Astrocyte of the cerebellum (primary cell): ENCODE measurements around the gene TEX28.
"Not testable (repeated sequence)": the region's sequence is repeated elsewhere in the genome, so short reads cannot be mapped to it uniquely, and the experiment has no call there.

Experiments used
- DNase-seq: peaks from one replicate; pipeline ENCODE4 v3.0.0-alpha.2; 2011; ENCODE audit warnings: low read depth
- H3K4me3 ChIP-seq: 2 replicates; pipeline ENCODE4 v1.5.1; 2011; ENCODE audit warnings: mild to moderate bottlenecking, low read depth, low read length, moderate library complexity
- CTCF ChIP-seq: IDR thresholded peaks from 2 replicates; pipeline ENCODE4 v1.5.1; 2012; ENCODE audit warnings: low read length, low read depth, moderate library complexity, mild to moderate bottlenecking; ENCODE audit errors: missing control alignments
- in situ Hi-C: cut with HindIII; loops from 2 replicates; pipeline ENCODE4 v1.10.0; 2017; ENCODE audit warnings: low sequenced_read_pairs

The TEX28 gene

GRCh38 chrX:154295664-154296310 lies 863 bp upstream of the TEX28 start, which contains the start of gene TKTL1:
TSS of gene TKTL1 (plus strand) at chrX:154295795. CDS start at chrX:154295860, 65 bp downstream.
- DNase-seq, result no peak
- no peak for TF ChIP-seq CTCF
- in situ Hi-C loops, result no loop called here
- no peak within 1 kb of the TSS for H3K4me3 ChIP-seq

GRCh38 chrX:154286406-154286805 lies 8.5 kb downstream of the TEX28 start:
- DNase-seq, in situ Hi-C loops: not testable (repeated sequence)

GRCh38 chrX:154284489-154285338 lies 10.2 kb downstream of the TEX28 start:
- DNase-seq, in situ Hi-C loops, H3K4me3 ChIP-seq: not testable (repeated sequence)

More at GRCh38 chrX:154286406-154286805, 8.5 kb downstream of the TEX28 start:
- H3K4me3 ChIP-seq, result not testable (repeated sequence)

- H3K4me3 ChIP-seq, in situ Hi-C loops, DNase-seq: not testable (repeated sequence)
Observed at GRCh38 chrX:154269245-154269644, 25.7 kb downstream of the TEX28 start.

GRCh38 chrX:154263072-154263471 lies 31.9 kb downstream of the TEX28 start:
- DNase-seq, in situ Hi-C loops, H3K4me3 ChIP-seq: not testable (repeated sequence)

GRCh38 chrX:154258711-154259110 lies 36.2 kb downstream of the TEX28 start:
- DNase-seq, H3K4me3 ChIP-seq, in situ Hi-C loops: not testable (repeated sequence)

- DNase-seq, in situ Hi-C loops, H3K4me3 ChIP-seq: not testable (repeated sequence)
Observed at GRCh38 chrX:154257282-154257681, 37.6 kb downstream of the TEX28 start, which contains the start of gene OPN1MW3. TSS of gene OPN1MW3 (plus strand) at chrX:154257582. CDS start at chrX:154257620, 38 bp downstream.

- DNase-seq, H3K4me3 ChIP-seq, in situ Hi-C loops: not testable (repeated sequence)
Observed at GRCh38 chrX:154248076-154248475, 46.8 kb downstream of the TEX28 start.

- H3K4me3 ChIP-seq, DNase-seq, in situ Hi-C loops: not testable (repeated sequence)
Observed at GRCh38 chrX:154247377-154248045, 47.4 kb downstream of the TEX28 start.

GRCh38 chrX:154239982-154240503 lies 54.9 kb downstream of the TEX28 start:
- in situ Hi-C loops, H3K4me3 ChIP-seq, DNase-seq: not testable (repeated sequence)

- in situ Hi-C loops, DNase-seq, H3K4me3 ChIP-seq: not testable (repeated sequence)
Observed at GRCh38 chrX:154238939-154239559, 55.9 kb downstream of the TEX28 start.

- in situ Hi-C loops, result not testable (repeated sequence)
Observed at GRCh38 chrX:154233620-154234019, 61.3 kb downstream of the TEX28 start.

GRCh38 chrX:154231443-154231842 lies 63.5 kb downstream of the TEX28 start:
- DNase-seq, H3K4me3 ChIP-seq, in situ Hi-C loops: not testable (repeated sequence)

More at GRCh38 chrX:154233620-154234019, 61.3 kb downstream of the TEX28 start:
- not testable (repeated sequence) for DNase-seq, H3K4me3 ChIP-seq

GRCh38 chrX:154226706-154227105 lies 68.2 kb downstream of the TEX28 start:
- H3K4me3 ChIP-seq, in situ Hi-C loops, DNase-seq: not testable (repeated sequence)

GRCh38 chrX:154225292-154225691 lies 69.6 kb downstream of the TEX28 start:
- H3K4me3 ChIP-seq, DNase-seq, in situ Hi-C loops: not testable (repeated sequence)
